ENCODE results near the gene ZNF581. TPM values are rescaled to one million over a fixed set of nuclear protein-coding genes. Genes with fewer than 3 reads are reported as not detected.

The ZNF581 gene
- total and polyA plus RNA-seq, 4 donors = 2.1 to 7.3 (median 5.2) TPM

- DNase-seq (ENCODE audit: low spot score) = no peak
- no peak overlapping the region for H3K27ac ChIP-seq (ENCODE audit: low read depth in 1 of 2, low read length in 2 of 2)
- no peak overlapping the region for H3K9ac ChIP-seq (ENCODE audit: low read depth in 1 of 2, low read length in 2 of 2)
- peaks cover 6 to 57% (median 18%) of the 10 kb centered on the region in 4 donors for H3K36me3 ChIP-seq (ENCODE audit: control insufficient read depth in 4 of 4, insufficient read depth in 3 of 4, low read depth in 1 of 4, low read length in 3 of 4)
- H3K4me3 ChIP-seq (ENCODE audit: low read depth in 1 of 3, low read length in 3 of 3) = no peak overlapping the region
- no peak for TF ChIP-seq RAD21 (IDR thresholded peaks at IDR 0.05)
- no peak for TF ChIP-seq EGR1 (IDR thresholded peaks at IDR 0.05; ENCODE audit: low read depth in 2 of 2)
- no peak for TF ChIP-seq TAF1 (conservative IDR thresholded peaks at IDR 0.05)
- TF ChIP-seq, protein P1, sequence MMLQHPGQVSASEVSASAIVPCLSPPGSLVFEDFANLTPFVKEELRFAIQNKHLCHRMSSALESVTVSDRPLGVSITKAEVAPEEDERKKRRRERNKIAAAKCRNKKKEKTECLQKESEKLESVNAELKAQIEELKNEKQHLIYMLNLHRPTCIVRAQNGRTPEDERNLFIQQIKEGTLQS (IDR thresholded peaks at IDR 0.05) = no peak
- no peak for TF ChIP-seq GABPA (IDR thresholded peaks at IDR 0.05 in 1 of 2, conservative IDR thresholded peaks at IDR 0.05 in 1 of 2)
- WGBS = 86% methylated on average over 22 of the region's 22 CpGs
- peaks cover 4 to 34% (median 24%) of the 10 kb centered on the region in 4 donors for H3K4me1 ChIP-seq (ENCODE audit: control insufficient read depth in 4 of 4, insufficient read depth in 4 of 4, low read length in 3 of 4)
- no peaks in the 10 kb centered on the region for H3K27me3 ChIP-seq (ENCODE audit: control insufficient read depth in 4 of 4, insufficient read depth in 4 of 4, low read length in 3 of 4)
- H3K9me3 ChIP-seq (ENCODE audit: control insufficient read depth in 4 of 4, low read length in 3 of 4) = no peaks in the 10 kb centered on the region
These were observed 44.1 kb downstream of the ZNF581 start for GRCh38 chr19:55687281-55688201.

- peaks cover 1 to 29% (median 21%) of the 10 kb centered on the region in 4 donors for H3K4me1 ChIP-seq (ENCODE audit: control insufficient read depth in 4 of 4, insufficient read depth in 4 of 4, low read length in 3 of 4)
- peaks cover 13 to 67% (median 23%) of the 10 kb centered on the region in 4 donors for H3K36me3 ChIP-seq (ENCODE audit: control insufficient read depth in 4 of 4, insufficient read depth in 3 of 4, low read depth in 1 of 4, low read length in 3 of 4)
- TF ChIP-seq FOXA1 (IDR thresholded peaks at IDR 0.05) (no peak), GABPA (IDR thresholded peaks at IDR 0.05 in 1 of 2, conservative IDR thresholded peaks at IDR 0.05 in 1 of 2) (no peak), HNF4G (IDR thresholded peaks at IDR 0.05) (no peak), TAF1 (conservative IDR thresholded peaks at IDR 0.05) (no peak), FOXA2 (IDR thresholded peaks at IDR 0.05) (no peak), RXRA (IDR thresholded peaks at IDR 0.05) (no peak), NR2F2 (IDR thresholded peaks at IDR 0.05) (no peak), EGR1 (IDR thresholded peaks at IDR 0.05; ENCODE audit: low read depth in 2 of 2) (no peak), RAD21 (IDR thresholded peaks at IDR 0.05) (no peak), CTCF (IDR thresholded peaks at IDR 0.05; ENCODE audit: low read depth, low read length, missing input control) (no peak), YY1 (IDR thresholded peaks at IDR 0.05) (no peak), SP1 (IDR thresholded peaks at IDR 0.05) (no peak), JUND (IDR thresholded peaks at IDR 0.05) (no peak), HNF4A (conservative IDR thresholded peaks at IDR 0.05) (no peak), ZBTB33 (IDR thresholded peaks at IDR 0.05) (no peak)
- TF ChIP-seq, protein P1 (IDR thresholded peaks at IDR 0.05) = no peak
- TF ChIP-seq, protein P2, sequence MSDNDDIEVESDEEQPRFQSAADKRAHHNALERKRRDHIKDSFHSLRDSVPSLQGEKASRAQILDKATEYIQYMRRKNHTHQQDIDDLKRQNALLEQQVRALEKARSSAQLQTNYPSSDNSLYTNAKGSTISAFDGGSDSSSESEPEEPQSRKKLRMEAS (IDR thresholded peaks at IDR 0.05) = no peak
- TF ChIP-seq, protein P3, sequence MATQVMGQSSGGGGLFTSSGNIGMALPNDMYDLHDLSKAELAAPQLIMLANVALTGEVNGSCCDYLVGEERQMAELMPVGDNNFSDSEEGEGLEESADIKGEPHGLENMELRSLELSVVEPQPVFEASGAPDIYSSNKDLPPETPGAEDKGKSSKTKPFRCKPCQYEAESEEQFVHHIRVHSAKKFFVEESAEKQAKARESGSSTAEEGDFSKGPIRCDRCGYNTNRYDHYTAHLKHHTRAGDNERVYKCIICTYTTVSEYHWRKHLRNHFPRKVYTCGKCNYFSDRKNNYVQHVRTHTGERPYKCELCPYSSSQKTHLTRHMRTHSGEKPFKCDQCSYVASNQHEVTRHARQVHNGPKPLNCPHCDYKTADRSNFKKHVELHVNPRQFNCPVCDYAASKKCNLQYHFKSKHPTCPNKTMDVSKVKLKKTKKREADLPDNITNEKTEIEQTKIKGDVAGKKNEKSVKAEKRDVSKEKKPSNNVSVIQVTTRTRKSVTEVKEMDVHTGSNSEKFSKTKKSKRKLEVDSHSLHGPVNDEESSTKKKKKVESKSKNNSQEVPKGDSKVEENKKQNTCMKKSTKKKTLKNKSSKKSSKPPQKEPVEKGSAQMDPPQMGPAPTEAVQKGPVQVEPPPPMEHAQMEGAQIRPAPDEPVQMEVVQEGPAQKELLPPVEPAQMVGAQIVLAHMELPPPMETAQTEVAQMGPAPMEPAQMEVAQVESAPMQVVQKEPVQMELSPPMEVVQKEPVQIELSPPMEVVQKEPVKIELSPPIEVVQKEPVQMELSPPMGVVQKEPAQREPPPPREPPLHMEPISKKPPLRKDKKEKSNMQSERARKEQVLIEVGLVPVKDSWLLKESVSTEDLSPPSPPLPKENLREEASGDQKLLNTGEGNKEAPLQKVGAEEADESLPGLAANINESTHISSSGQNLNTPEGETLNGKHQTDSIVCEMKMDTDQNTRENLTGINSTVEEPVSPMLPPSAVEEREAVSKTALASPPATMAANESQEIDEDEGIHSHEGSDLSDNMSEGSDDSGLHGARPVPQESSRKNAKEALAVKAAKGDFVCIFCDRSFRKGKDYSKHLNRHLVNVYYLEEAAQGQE (IDR thresholded peaks at IDR 0.05) = no peak
- 81% methylated on average over 27 of the region's 27 CpGs for WGBS
- no peak overlapping the region for H3K27ac ChIP-seq (ENCODE audit: low read depth in 1 of 2, low read length in 2 of 2)
- no peak overlapping the region for H3K4me3 ChIP-seq (ENCODE audit: low read depth in 1 of 3, low read length in 3 of 3)
- H3K9me3 ChIP-seq (ENCODE audit: control insufficient read depth in 4 of 4, low read length in 3 of 4) = no peaks in the 10 kb centered on the region
- H3K9ac ChIP-seq (ENCODE audit: low read depth in 1 of 2, low read length in 2 of 2) = no peak overlapping the region
- DNase-seq (ENCODE audit: low spot score) = no peak
- H3K27me3 ChIP-seq (ENCODE audit: control insufficient read depth in 4 of 4, insufficient read depth in 4 of 4, low read length in 3 of 4) = no peaks in the 10 kb centered on the region
These were observed 45.2 kb downstream of the ZNF581 start for GRCh38 chr19:55688422-55689218.

All from liver (tissue), 9 donors.